ENCODE data around the gene NOP14.

NOP14 gene

GRCh38 chr4:2933566-2934076 lies 29.6 kb downstream of the NOP14 start:
- peak overlapping the region; percentile 57 for H3K4me3 ChIP-seq (ENCODE audit: control insufficient read depth, low read depth, low read length)
- no peak for DNase-seq (ENCODE audit: low read depth)
- TF ChIP-seq CTCF (conservative IDR thresholded peaks at IDR 0.05; ENCODE audit: control insufficient read depth, insufficient read depth, low read depth, low read length) = no peak

- no peak for DNase-seq (ENCODE audit: low read depth)
- peak overlapping the region; percentile 57 for H3K4me3 ChIP-seq (ENCODE audit: control insufficient read depth, low read depth, low read length)
- no peak for TF ChIP-seq CTCF (conservative IDR thresholded peaks at IDR 0.05; ENCODE audit: control insufficient read depth, insufficient read depth, low read depth, low read length)
Measured at GRCh38 chr4:2932951-2933565, 30.1 kb downstream of the NOP14 start.

- H3K4me3 ChIP-seq (ENCODE audit: control insufficient read depth, low read depth, low read length) = no peak overlapping the region
- no peak for TF ChIP-seq CTCF (conservative IDR thresholded peaks at IDR 0.05; ENCODE audit: control insufficient read depth, insufficient read depth, low read depth, low read length)
- DNase-seq (ENCODE audit: low read depth) = no peak
Measured at GRCh38 chr4:2932321-2932950, 30.8 kb downstream of the NOP14 start.

- no peak for TF ChIP-seq CTCF (conservative IDR thresholded peaks at IDR 0.05; ENCODE audit: control insufficient read depth, insufficient read depth, low read depth, low read length)
- H3K4me3 ChIP-seq (ENCODE audit: control insufficient read depth, low read depth, low read length) = no peak overlapping the region
- DNase-seq (ENCODE audit: low read depth) = no peak
Measured at GRCh38 chr4:2931512-2932301, 31.5 kb downstream of the NOP14 start.

- H3K4me3 ChIP-seq (ENCODE audit: control insufficient read depth, low read depth, low read length) = no peak overlapping the region
- no peak for DNase-seq (ENCODE audit: low read depth)
- TF ChIP-seq CTCF (conservative IDR thresholded peaks at IDR 0.05; ENCODE audit: control insufficient read depth, insufficient read depth, low read depth, low read length) = no peak
Measured at GRCh38 chr4:2930758-2931511, 32.3 kb downstream of the NOP14 start.

- TF ChIP-seq CTCF (conservative IDR thresholded peaks at IDR 0.05; ENCODE audit: control insufficient read depth, insufficient read depth, low read depth, low read length) = no peak
- no peak for DNase-seq (ENCODE audit: low read depth)
- H3K4me3 ChIP-seq (ENCODE audit: control insufficient read depth, low read depth, low read length) = no peak overlapping the region
Measured at GRCh38 chr4:2930135-2930757, 33.0 kb downstream of the NOP14 start.

Measured in fibroblast of mammary gland (primary cell).